IMR-90 (cell line): Measurements from ENCODE around the gene ZNF580. TPM values are rescaled to one million over a fixed set of nuclear protein-coding genes. Genes with fewer than 3 reads are reported as not detected.

Source experiments
- ATAC-seq: fragments of 200-7000 bp; cut with Tn5 transposase; 2 replicates; pipeline ENCODE4 v1.9.1; 2020; ENCODE audit warnings: low read depth, mild to moderate bottlenecking, moderate library complexity
- BruUV-seq: library from RNA; stranded (reverse); fragments of 400-500 nt; replicated peaks from 2 replicates; lab custom pipeline; 2021; lab: Mats Ljungman, UMichigan
- CTCF ChIA-PET: fragments of 300-600 bp; formaldehyde crosslinking; extraction: SDS; loops from one replicate; lab custom pipeline; 2021; ENCODE audit warnings: antibody characterized with exemption; lab: Yijun Ruan, JAX
- POLR2A ChIA-PET: fragments of 300-600 bp; sonication (Branson Sonifier 250); formaldehyde crosslinking; loops from one replicate; lab custom pipeline; 2022; ENCODE audit warnings: antibody characterized with exemption; ENCODE audit not compliant: unreplicated experiment; lab: Charles Lee
- DNase-seq: peaks from one replicate; pipeline ENCODE4 v3.0.0; 2013
- H2AFZ ChIP-seq: replicated peaks from 2 replicates; pipeline ENCODE3; 2013; ENCODE audit warnings: low read length, mild to moderate bottlenecking; ENCODE audit not compliant: poor library complexity
- H2AK5ac ChIP-seq: 2 replicates; pipeline ENCODE4 v1.6.1; 2013; ENCODE audit warnings: low read depth, low read length, inconsistent platforms
- H2AK9ac ChIP-seq: replicated peaks from 2 replicates; pipeline ENCODE3; 2013; ENCODE audit warnings: mild to moderate bottlenecking, low read depth, low read length, moderate library complexity; ENCODE audit not compliant: poor library complexity
- H2BK120ac ChIP-seq: 2 replicates; pipeline ENCODE4 v1.6.1; 2013; ENCODE audit warnings: low read depth, low read length, inconsistent platforms
- H2BK15ac ChIP-seq: 3 replicates; pipeline ENCODE4 v1.6.1; 2013; ENCODE audit warnings: low read depth, low read length, inconsistent platforms
- H2BK20ac ChIP-seq: 2 replicates; pipeline ENCODE4 v1.6.1; 2013; ENCODE audit warnings: low read depth, mild to moderate bottlenecking, inconsistent platforms, low read length, moderate library complexity
- H2BK5ac ChIP-seq: 2 replicates; pipeline ENCODE4 v1.6.1; 2013; ENCODE audit warnings: mild to moderate bottlenecking, low read depth, low read length, inconsistent platforms; ENCODE audit not compliant: poor library complexity, severe bottlenecking
- H3K14ac ChIP-seq: replicated peaks from 2 replicates; pipeline ENCODE4 v1.6.1; 2013; ENCODE audit warnings: low read depth, low read length, inconsistent platforms
- H3K18ac ChIP-seq: 2 replicates; pipeline ENCODE4 v1.6.1; 2013; ENCODE audit warnings: low read depth, low read length, control low read depth
- H3K23ac ChIP-seq: 2 replicates; pipeline ENCODE4 v1.6.1; 2013; ENCODE audit warnings: low read depth, low read length, inconsistent platforms
- H3K27ac ChIP-seq: 2 replicates; pipeline ENCODE4 v1.5.1; 2013; ENCODE audit warnings: mild to moderate bottlenecking, control low read depth, low read length; ENCODE audit not compliant: insufficient read depth
- H3K27me3 ChIP-seq: 2 replicates; pipeline ENCODE4 v1.6.1; 2013; ENCODE audit warnings: low read length; ENCODE audit not compliant: control insufficient read depth, insufficient read depth
- H3K36me3 ChIP-seq: 2 replicates; pipeline ENCODE4 v1.6.1; 2013; ENCODE audit warnings: low read length, mixed read lengths; ENCODE audit not compliant: control insufficient read depth, insufficient read depth
- H3K4ac ChIP-seq: 2 replicates; pipeline ENCODE4 v1.6.1; 2013; ENCODE audit warnings: low read depth, low read length, inconsistent platforms
- H3K4me1 ChIP-seq: 2 replicates; pipeline ENCODE4 v1.6.1; 2013; ENCODE audit warnings: low read length, mixed read lengths; ENCODE audit not compliant: control insufficient read depth, insufficient read depth
- H3K4me2 ChIP-seq: 2 replicates; pipeline ENCODE4 v1.6.1; 2013; ENCODE audit warnings: low read depth, mild to moderate bottlenecking, control low read depth, low read length, moderate library complexity
- H3K4me3 ChIP-seq: 2 replicates; pipeline ENCODE4 v1.5.1; 2013; ENCODE audit warnings: low read depth, mild to moderate bottlenecking, control low read depth, low read length, moderate library complexity; ENCODE audit not compliant: insufficient read depth
- H3K56ac ChIP-seq: 2 replicates; pipeline ENCODE4 v1.6.1; 2013; ENCODE audit warnings: low read length, inconsistent platforms; ENCODE audit not compliant: insufficient read depth; ENCODE audit errors: extremely low read depth
- H3K79me1 ChIP-seq, 2 experiments: 2 replicates each; pipeline ENCODE4 v1.6.1; 2013; ENCODE audit warnings: low read length in 2 of 2, inconsistent platforms in 1 of 2, low read depth in 1 of 2
- H3K9ac ChIP-seq: 2 replicates; pipeline ENCODE4 v1.6.1; 2013; ENCODE audit warnings: low read depth, low read length, control low read depth
- H3K9me1 ChIP-seq: 2 replicates; pipeline ENCODE4 v1.6.1; 2013; ENCODE audit warnings: low read length, inconsistent platforms; ENCODE audit not compliant: insufficient read depth
- H3K9me3 ChIP-seq: 2 replicates; pipeline ENCODE4 v1.6.1; 2013; ENCODE audit warnings: low read length; ENCODE audit not compliant: control insufficient read depth, insufficient read depth
- H4K20me1 ChIP-seq: 2 replicates; pipeline ENCODE4 v1.6.1; 2013; ENCODE audit warnings: low read length, inconsistent platforms; ENCODE audit not compliant: insufficient read depth
- H4K5ac ChIP-seq: 2 replicates; pipeline ENCODE4 v1.6.1; 2013; ENCODE audit warnings: mild to moderate bottlenecking, low read depth, low read length, control low read depth
- H4K8ac ChIP-seq, 2 experiments: 2 replicates each; pipeline ENCODE4 v1.6.1; 2013; ENCODE audit warnings: low read depth in 2 of 2, low read length in 2 of 2, control low read depth in 1 of 2, inconsistent platforms in 1 of 2
- H4K91ac ChIP-seq: 2 replicates; pipeline ENCODE4 v1.6.1; 2013; ENCODE audit warnings: low read depth, low read length, inconsistent platforms; ENCODE audit not compliant: insufficient read depth
- BHLHE40 ChIP-seq: fragments of 150-350 bp; IDR thresholded peaks from 2 replicates; pipeline ENCODE4 v1.6.1; 2016; ENCODE audit warnings: mild to moderate bottlenecking, low read depth, low read length
- CEBPB ChIP-seq: IDR thresholded peaks from 2 replicates; pipeline ENCODE4 v1.6.1; 2012; ENCODE audit warnings: low read depth, low read length, improper control_type of control experiment
- CHD1 ChIP-seq: IDR thresholded peaks from 2 replicates; pipeline ENCODE4 v1.6.1; 2012; ENCODE audit warnings: low read depth, low read length, improper control_type of control experiment
- FOS ChIP-seq: fragments of 150-350 bp; IDR thresholded peaks from 2 replicates; pipeline ENCODE4 v1.6.1; 2016; ENCODE audit warnings: low read depth, low read length
- MAFK ChIP-seq: IDR thresholded peaks from 2 replicates; pipeline ENCODE4 v1.6.1; 2012; ENCODE audit warnings: low read depth, low read length, improper control_type of control experiment
- MAZ ChIP-seq: IDR thresholded peaks from 2 replicates; pipeline ENCODE4 v1.6.1; 2012; ENCODE audit warnings: low read depth, mild to moderate bottlenecking, low read length, improper control_type of control experiment, moderate library complexity, borderline replicate concordance
- MXI1 ChIP-seq: IDR thresholded peaks from 2 replicates; pipeline ENCODE4 v1.6.1; 2012; ENCODE audit warnings: low read depth, mild to moderate bottlenecking, low read length, moderate library complexity, borderline replicate concordance
- NFE2L2 ChIP-seq: fragments of 150-350 bp; IDR thresholded peaks from 2 replicates; pipeline ENCODE4 v1.6.1; 2016; ENCODE audit warnings: low read depth, mild to moderate bottlenecking, low read length
- POLR2A ChIP-seq: IDR thresholded peaks from 2 replicates; pipeline ENCODE4 v1.6.1; 2012; ENCODE audit warnings: mild to moderate bottlenecking, low read depth, low read length
- RAD21 ChIP-seq: IDR thresholded peaks from 2 replicates; pipeline ENCODE4 v1.6.1; 2012; ENCODE audit warnings: low read length, improper control_type of control experiment
- RCOR1 ChIP-seq: IDR thresholded peaks from 2 replicates; pipeline ENCODE4 v1.6.1; 2012; ENCODE audit warnings: mild to moderate bottlenecking, low read length, improper control_type of control experiment; ENCODE audit not compliant: insufficient replicate concordance
- RFX5 ChIP-seq: IDR thresholded peaks from 2 replicates; pipeline ENCODE4 v1.8.0; 2012; ENCODE audit warnings: low read depth, mild to moderate bottlenecking, low read length, moderate library complexity
- SMC3 ChIP-seq: fragments of 150-350 bp; IDR thresholded peaks from 2 replicates; pipeline ENCODE4 v1.6.1; 2016; ENCODE audit warnings: low read depth, mild to moderate bottlenecking, antibody characterized with exemption, low read length, moderate library complexity
- USF2 ChIP-seq: fragments of 150-350 bp; IDR thresholded peaks from 2 replicates; pipeline ENCODE4 v1.6.1; 2017; ENCODE audit warnings: mild to moderate bottlenecking, antibody characterized with exemption, low read length, low read depth
- WGBS, 2 experiments: methylation state at CpG; one replicate each; pipeline versions ENCODE4 v1.1.5 to v1.1.7; 2013; ENCODE audit warnings: missing lambda C conversion rate in 2 of 2; ENCODE audit not compliant: insufficient read length in 1 of 2; ENCODE audit errors: extremely low coverage in 2 of 2; 5-methylcytosine and 5-hydroxymethylcytosine counted together
- dilution Hi-C: fragments of 300-500 bp; cut with HindIII; formaldehyde crosslinking; loops from one replicate; pipeline ENCODE4 v1.14.3; 2018; ENCODE audit warnings: low sequenced_read_pairs; ENCODE audit not compliant: unreplicated experiment
- in situ Hi-C: fragments of 300-500 bp; cut with MboI; formaldehyde crosslinking; loops from 3 replicates; pipeline ENCODE4 v1.14.3; 2019; ENCODE audit warnings: low sequenced_read_pairs, inconsistent platforms, mixed read lengths
- intact Hi-C: fragments of 100-400 bp; cut with micrococcal nuclease; formaldehyde crosslinking; loops from 2 replicates; pipeline ENCODE4 v1.10.0; 2022
- polyA plus RNA-seq, 3 experiments: library from polyadenylated mRNA; depleted of rRNA; stranded (reverse); fragments of >200 nt; gene quantifications; 2 replicates each; pipeline ENCODE4 v1.2.3, GENCODE V29; 2012; ENCODE audit warnings: low replicate concordance in 1 of 3
- total RNA-seq: library from RNA; depleted of rRNA; stranded (reverse); fragments of >200 nt; gene quantifications from 2 replicates; pipeline ENCODE4 v1.2.3, GENCODE V29; 2012
- TF ChIP-seq, protein P1 (sequence below): conservative IDR thresholded peaks from 2 replicates; pipeline ENCODE4 v1.5.1; 2012; ENCODE audit warnings: mild to moderate bottlenecking, low read depth, low read length, improper control_type of control experiment

Gene ZNF580
- total and polyA plus RNA-seq, 2 of the 4 experiments (the other 2 are of a cell fraction): 1.4 to 36.9 TPM

GRCh38 chr19:55599842-55600661 is 40.8 kb upstream of the ZNF580 start, which contains the start of gene ZNF524:
Gene ZNF524, plus strand, starts transcription at chr19:55600288. Its CDS starts 1,825 bp downstream, at chr19:55602113.
- in situ Hi-C loops (no loop called here), intact Hi-C loops (no loop called here), dilution Hi-C loops (no loop called here)
- peak within 1 kb of the TSS; percentile 96 for H2BK5ac ChIP-seq
- peak within 1 kb of the TSS; percentile 97 to 100 for H4K8ac ChIP-seq
- peak within 1 kb of the TSS; percentile 100 for H3K56ac ChIP-seq
- H2AK9ac ChIP-seq: peak within 1 kb of the TSS; percentile 100
- H2BK120ac ChIP-seq: peak within 1 kb of the TSS; percentile 99
- peak within 1 kb of the TSS; percentile 95 for H3K9ac ChIP-seq
- peaks cover 17% of the 10 kb centered on the region for H3K36me3 ChIP-seq
- H4K20me1 ChIP-seq: peaks cover 5% of the 10 kb centered on the region; the same call in 1 of the 2 replicates
- peak within 1 kb of the TSS; percentile 99 for H2BK20ac ChIP-seq
- POLR2A ChIA-PET: interaction anchor here (0.7 to 1.4 kb wide), 3 partner anchors 14 to 19 kb away, joined by 3 to 8 read pairs (median 3); partner anchors contain the start of gene ZNF579
- H2AK5ac ChIP-seq: peak within 1 kb of the TSS; percentile 99
- H3K18ac ChIP-seq: peak within 1 kb of the TSS; percentile 86
- H4K91ac ChIP-seq: peak within 1 kb of the TSS; percentile 99
- peak within 1 kb of the TSS; percentile 100 for H3K4ac ChIP-seq
- H2AFZ ChIP-seq: peak within 1 kb of the TSS; percentile 98
- peaks cover 4% of the 10 kb centered on the region; the same call in 1 of the 2 replicates for H3K4me1 ChIP-seq
- no peaks in the 10 kb centered on the region for H3K9me3 ChIP-seq
- peak within 1 kb of the TSS; percentile 100 for H3K23ac ChIP-seq
- no peaks in the 10 kb centered on the region for H3K27me3 ChIP-seq
- H3K4me3 ChIP-seq: peak within 1 kb of the TSS; percentile 56
- BruUV-seq: no TSS peak
- CTCF ChIA-PET: interaction anchor here (1.3 kb wide), 1 partner anchor 133 kb away, joined by 6 read pairs; no protein-coding TSS in a partner anchor
- DNase-seq (peak; percentile 82), ATAC-seq (peak; percentile 61)
- peak within 1 kb of the TSS; percentile 100 for H3K14ac ChIP-seq
- H4K5ac ChIP-seq: peak within 1 kb of the TSS; percentile 87
- H2BK15ac ChIP-seq: peak within 1 kb of the TSS; percentile 100; the same call in 2 of the 3 replicates
- 20% methylated on average over 1 of the region's 97 CpGs; no CpG with 5 or more reads in 1 of the 2 experiments for WGBS, 2 experiments
- peak within 1 kb of the TSS; percentile 95 for H3K27ac ChIP-seq
- H3K4me2 ChIP-seq: peak within 1 kb of the TSS; percentile 89
- peaks cover 19 to 36% of the 10 kb centered on the region in 2 experiments for H3K79me1 ChIP-seq
- H3K9me1 ChIP-seq: peaks cover 13% of the 10 kb centered on the region
- TF ChIP-seq NFE2L2 (no peak), USF2 (no peak), MAZ (peak; percentile 96), RFX5 (no peak), CEBPB (no peak), RCOR1 (no peak), CHD1 (no peak), POLR2A (no peak), MAFK (no peak), MXI1 (no peak), FOS (no peak), SMC3 (no peak), BHLHE40 (0 out of 2 replicates have a peak, but pooled peaks have one; percentile 15), RAD21 (no peak)
- TF ChIP-seq, protein P1, sequence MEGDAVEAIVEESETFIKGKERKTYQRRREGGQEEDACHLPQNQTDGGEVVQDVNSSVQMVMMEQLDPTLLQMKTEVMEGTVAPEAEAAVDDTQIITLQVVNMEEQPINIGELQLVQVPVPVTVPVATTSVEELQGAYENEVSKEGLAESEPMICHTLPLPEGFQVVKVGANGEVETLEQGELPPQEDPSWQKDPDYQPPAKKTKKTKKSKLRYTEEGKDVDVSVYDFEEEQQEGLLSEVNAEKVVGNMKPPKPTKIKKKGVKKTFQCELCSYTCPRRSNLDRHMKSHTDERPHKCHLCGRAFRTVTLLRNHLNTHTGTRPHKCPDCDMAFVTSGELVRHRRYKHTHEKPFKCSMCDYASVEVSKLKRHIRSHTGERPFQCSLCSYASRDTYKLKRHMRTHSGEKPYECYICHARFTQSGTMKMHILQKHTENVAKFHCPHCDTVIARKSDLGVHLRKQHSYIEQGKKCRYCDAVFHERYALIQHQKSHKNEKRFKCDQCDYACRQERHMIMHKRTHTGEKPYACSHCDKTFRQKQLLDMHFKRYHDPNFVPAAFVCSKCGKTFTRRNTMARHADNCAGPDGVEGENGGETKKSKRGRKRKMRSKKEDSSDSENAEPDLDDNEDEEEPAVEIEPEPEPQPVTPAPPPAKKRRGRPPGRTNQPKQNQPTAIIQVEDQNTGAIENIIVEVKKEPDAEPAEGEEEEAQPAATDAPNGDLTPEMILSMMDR: no peak
